Thyroid gland (tissue), 4 donors: ENCODE data around the gene SHTN1.

ENCODE experiments used
- CTCF ChIP-seq, 6 experiments: fragments of 200-600 bp in 3 of 6; fragments of 450-650 bp in 3 of 6; sonication (generic) in 3 of 6; IDR thresholded peaks; one replicate each; pipeline ENCODE4 v1.5.1; 2016 to 2019; ENCODE audit warnings: antibody characterized with exemption in 6 of 6, mild to moderate bottlenecking in 2 of 6, inconsistent platforms in 1 of 6, moderate library complexity in 1 of 6
- POLR2A ChIP-seq, 2 donors: fragments of 450-650 bp; IDR thresholded peaks; one replicate each; pipeline ENCODE4 v1.6.1; 2017; ENCODE audit warnings: antibody characterized with exemption in 2 of 2, mild to moderate bottlenecking in 2 of 2, moderate library complexity in 1 of 2

- TF ChIP-seq CTCF (IDR thresholded peaks at IDR 0.05) (no peak), POLR2A (IDR thresholded peaks at IDR 0.05) (no peak)
Measured at GRCh38 chr10:116910910-116911309, 94.1 kb downstream of the SHTN1 start.
